WTC11 (cell line): ENCODE results near the gene COL4A1.

Experiments
- CTCF ChIP-seq: fragments of 200-600 bp; IDR thresholded peaks from 2 replicates; pipeline ENCODE4 v1.8.0; 2022; ENCODE audit warnings: antibody characterized with exemption
- GABPB1 ChIP-seq: sonication (generic); formaldehyde crosslinking; IDR thresholded peaks from 2 replicates; pipeline ENCODE4 v1.8.1; 2023; ENCODE audit warnings: mild to moderate bottlenecking, missing genetic modification reagents
- HMGXB4 ChIP-seq: sonication (generic); formaldehyde crosslinking; IDR thresholded peaks from 2 replicates; pipeline ENCODE4 v1.8.1; 2023; ENCODE audit warnings: mild to moderate bottlenecking, moderate library complexity, missing genetic modification reagents
- MAX ChIP-seq: sonication (generic); formaldehyde crosslinking; IDR thresholded peaks from 2 replicates; pipeline ENCODE4 v1.8.0; 2022; ENCODE audit warnings: mild to moderate bottlenecking, missing genetic modification reagents
- MYBL2 ChIP-seq: sonication (generic); formaldehyde crosslinking; IDR thresholded peaks from 2 replicates; pipeline ENCODE4 v1.8.1; 2023; ENCODE audit warnings: mild to moderate bottlenecking, moderate library complexity, missing genetic modification reagents
- NR1H2 ChIP-seq: sonication (generic); formaldehyde crosslinking; IDR thresholded peaks from 2 replicates; pipeline ENCODE4 v1.9.0; 2021; ENCODE audit warnings: mild to moderate bottlenecking, moderate library complexity, missing genetic modification reagents
- NR3C1 ChIP-seq: sonication (generic); formaldehyde crosslinking; conservative IDR thresholded peaks from 2 replicates; pipeline ENCODE4 v1.8.1; 2023; ENCODE audit warnings: low read depth, mild to moderate bottlenecking, missing genetic modification reagents
- OVOL2 ChIP-seq: fragments of 250-450 bp; sonication (Bioruptor Pico); IDR thresholded peaks from 2 replicates; pipeline ENCODE4 v1.9.0; 2021; ENCODE audit warnings: mild to moderate bottlenecking, borderline replicate concordance
- USF2 ChIP-seq: sonication (generic); formaldehyde crosslinking; IDR thresholded peaks from 2 replicates; pipeline ENCODE4 v1.8.1; 2023; ENCODE audit warnings: mild to moderate bottlenecking, missing genetic modification reagents, moderate library complexity

GRCh38 chr13:110317093-110317492 lies 10.1 kb upstream of the COL4A1 start:
- TF ChIP-seq CTCF (no peak), HMGXB4 (CRISPR knock-in tag) (no peak), USF2 (CRISPR knock-in tag) (no peak), OVOL2 (CRISPR knock-in tag) (no peak), MYBL2 (CRISPR knock-in tag) (no peak), GABPB1 (no peak), NR1H2 (no peak), NR3C1 (CRISPR knock-in tag) (no peak), MAX (CRISPR knock-in tag) (no peak)
